HCT116 (cell line): ENCODE results near the gene PDE4D.

Experiments used
- CTCF ChIP-seq, 3 experiments: fragments of 200-600 bp in 1 of 3; sonication (generic) in 1 of 3; IDR thresholded peaks in 2 of 3; conservative IDR thresholded peaks in 1 of 3; 2 replicates each; pipeline ENCODE4 v1.5.1; 2012 to 2017; ENCODE audit warnings: low read depth in 2 of 3, low read length in 2 of 3, antibody characterized with exemption in 1 of 3, borderline replicate concordance in 1 of 3, control low read depth in 1 of 3, mild to moderate bottlenecking in 1 of 3, mixed read lengths in 1 of 3, mixed run types in 1 of 3, moderate library complexity in 1 of 3; ENCODE audit not compliant: insufficient read depth in 1 of 3
- EZH2 ChIP-seq: fragments of 200-600 bp; sonication (generic); IDR thresholded peaks from 2 replicates; pipeline ENCODE4 v1.6.1; 2017; ENCODE audit warnings: antibody characterized with exemption, mixed run types
- MAX ChIP-seq: IDR thresholded peaks from 2 replicates; pipeline ENCODE4 v1.6.1; 2012
- POLR2A ChIP-seq: IDR thresholded peaks from 2 replicates; pipeline ENCODE4 v1.7.0; 2011; ENCODE audit warnings: borderline replicate concordance; ENCODE audit not compliant: insufficient read depth, insufficient read length; ENCODE audit errors: extremely low read depth
- POLR2AphosphoS5 ChIP-seq: IDR thresholded peaks from 2 replicates; pipeline ENCODE4 v1.6.1; 2011; ENCODE audit warnings: mild to moderate bottlenecking, low read depth, low read length, moderate library complexity
- SP1 ChIP-seq: IDR thresholded peaks from 2 replicates; pipeline ENCODE4 v1.6.1; 2012; ENCODE audit warnings: low read depth
- ZNF274 ChIP-seq: fragments of 200-500 bp; sonication (Bioruptor generic); IDR thresholded peaks from 2 replicates; pipeline ENCODE4 v1.6.1; 2014; ENCODE audit warnings: mild to moderate bottlenecking, low read depth, low read length, inconsistent platforms

DNA sequence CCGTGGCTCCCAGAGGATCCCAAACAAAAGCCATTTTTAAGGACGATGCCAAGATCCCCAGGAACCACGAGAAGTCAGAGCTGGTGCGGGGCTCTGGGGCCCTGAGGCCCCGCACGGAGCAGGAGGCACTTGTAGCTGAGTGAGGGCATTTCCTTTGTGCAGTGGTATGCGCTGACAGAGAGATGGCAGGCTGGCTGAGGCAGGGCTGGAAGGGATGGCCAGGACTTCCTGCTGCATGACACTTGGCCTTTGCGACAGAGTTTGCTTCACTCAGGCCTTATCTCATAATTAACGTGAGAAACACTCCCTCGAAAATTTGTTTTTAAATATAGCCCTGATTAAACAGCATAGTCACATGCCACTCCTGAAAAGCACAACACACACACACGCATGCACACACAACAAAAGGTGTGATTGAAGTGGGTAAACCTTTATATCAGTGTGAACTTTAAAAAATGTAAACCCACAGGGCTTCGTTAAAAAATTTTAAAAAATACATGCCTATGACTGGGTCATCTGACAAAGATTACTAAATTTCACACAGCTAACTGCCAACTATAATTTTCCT lies 536.6 kb downstream of the PDE4D start:
- TF ChIP-seq CTCF (IDR thresholded peaks at IDR 0.05 in 2 of 3, conservative IDR thresholded peaks at IDR 0.05 in 1 of 3; ENCODE audit: borderline replicate concordance in 1 of 3, insufficient read depth in 1 of 3, low read depth in 2 of 3, low read length in 2 of 3) (no peak), SP1 (no peak), MAX (no peak), POLR2A (no peak), EZH2 (no peak), POLR2AphosphoS5 (no peak), ZNF274 (no peak)
